Globus pallidus (tissue), 1 donor: Measurements from ENCODE around the gene ERFE.
"Not testable (repeated sequence)": the region's sequence is repeated elsewhere in the genome, so short reads cannot be mapped to it uniquely, and the experiment has no call there.

ENCODE experiments used
- DNase-seq: peaks from one replicate; pipeline ENCODE4 v3.0.0-alpha.2; 2015; ENCODE audit warnings: low spot score

ERFE gene

GRCh38 chr2:238158509-238159070 is at the start of gene ERFE:
Gene ERFE (plus strand): TSS chr2:238158970. CDS start chr2:238159008, 38 bp downstream.
- no peak for DNase-seq

GRCh38 chr2:238113611-238114010 is 45.2 kb upstream of the ERFE start:
- no peak for DNase-seq

- no peak for DNase-seq
Observed at GRCh38 chr2:238114331-238114841, 44.4 kb upstream of the ERFE start.

DNA sequence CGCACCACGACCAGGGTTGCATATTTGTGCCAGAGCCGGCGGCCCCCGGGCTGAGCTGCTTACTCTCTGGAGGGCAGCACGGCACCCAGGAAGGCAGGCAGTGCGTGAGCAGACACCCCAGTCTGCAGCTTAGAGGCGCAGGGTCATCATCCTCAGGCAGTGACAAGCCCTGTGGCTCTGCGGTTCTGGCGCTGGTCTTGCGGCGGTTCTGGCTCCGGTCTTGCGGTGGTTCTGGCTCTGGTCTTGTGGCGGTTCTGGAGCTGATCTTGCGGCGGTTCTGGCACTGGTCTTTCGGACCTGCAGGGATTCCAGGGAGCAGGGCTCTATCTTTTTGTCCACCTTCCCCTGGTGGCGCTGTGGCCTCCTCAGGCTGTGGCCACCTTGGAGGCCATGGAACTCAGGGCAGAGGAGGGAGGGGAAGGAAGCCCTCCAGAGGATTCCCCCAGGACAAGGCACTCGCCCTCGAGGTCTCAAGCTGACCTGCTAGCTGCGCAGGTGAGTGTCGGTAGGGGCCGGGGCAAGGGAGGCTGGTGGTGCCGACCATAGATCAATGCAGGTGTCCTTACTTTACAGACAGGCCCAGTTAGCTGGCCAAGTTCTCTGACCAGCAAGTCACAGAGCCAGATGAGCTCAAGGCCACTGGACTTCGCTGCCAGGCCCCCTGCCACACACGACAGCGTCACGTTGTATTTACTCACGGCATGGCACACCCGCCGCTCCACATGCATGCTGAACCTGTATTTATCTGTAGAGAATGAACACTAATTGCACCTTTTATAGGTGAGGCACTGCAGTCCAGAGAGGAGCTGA is 43.7 kb upstream of the ERFE start:
- no peak for DNase-seq

GRCh38 chr2:238115709-238116108 is 43.1 kb upstream of the ERFE start:
- not testable (repeated sequence) for DNase-seq

DNA sequence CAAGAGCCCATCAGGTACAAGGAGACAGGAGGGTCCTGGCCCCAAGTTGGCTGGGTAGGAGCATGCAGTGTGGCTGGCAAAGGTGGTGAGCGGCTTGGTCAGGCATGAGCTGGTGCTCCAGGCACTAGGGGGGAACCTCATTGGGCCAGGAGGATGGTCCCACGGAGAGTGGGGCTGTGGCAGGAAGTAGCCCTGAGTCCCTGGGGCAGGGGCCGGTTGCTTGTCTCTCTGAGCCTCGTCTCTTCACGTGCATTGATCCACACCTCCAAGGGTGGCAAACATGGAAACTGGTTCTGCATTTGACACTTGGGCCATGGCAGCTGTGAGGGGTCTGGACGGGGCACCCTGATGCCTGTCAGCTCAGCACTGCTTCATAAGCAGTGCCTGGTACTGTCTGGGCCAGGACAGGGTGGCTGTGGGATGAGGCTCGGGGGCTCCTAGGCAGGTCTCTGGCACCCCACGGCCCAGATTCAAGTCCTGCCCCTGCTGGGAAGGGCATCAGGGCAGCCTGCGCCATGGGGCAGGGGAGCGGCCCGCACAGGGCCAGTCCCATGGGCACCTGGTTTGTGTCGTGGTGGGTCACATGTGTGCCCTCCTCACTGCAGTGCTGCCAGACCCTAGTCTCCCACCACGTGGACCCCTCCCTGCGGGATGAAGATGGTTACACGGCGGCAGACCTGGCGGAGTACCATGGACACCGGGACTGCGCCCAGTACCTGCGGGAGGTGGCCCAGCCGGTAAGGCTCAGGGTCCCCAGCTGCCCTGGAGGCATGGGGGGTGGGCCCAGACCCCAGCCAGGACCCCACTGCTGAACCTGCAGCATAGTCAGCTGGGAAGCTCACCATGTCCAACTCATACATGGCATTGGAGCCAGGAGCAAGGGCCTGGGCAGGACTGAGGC is 42.2 kb upstream of the ERFE start:
- no peak for DNase-seq

DNA sequence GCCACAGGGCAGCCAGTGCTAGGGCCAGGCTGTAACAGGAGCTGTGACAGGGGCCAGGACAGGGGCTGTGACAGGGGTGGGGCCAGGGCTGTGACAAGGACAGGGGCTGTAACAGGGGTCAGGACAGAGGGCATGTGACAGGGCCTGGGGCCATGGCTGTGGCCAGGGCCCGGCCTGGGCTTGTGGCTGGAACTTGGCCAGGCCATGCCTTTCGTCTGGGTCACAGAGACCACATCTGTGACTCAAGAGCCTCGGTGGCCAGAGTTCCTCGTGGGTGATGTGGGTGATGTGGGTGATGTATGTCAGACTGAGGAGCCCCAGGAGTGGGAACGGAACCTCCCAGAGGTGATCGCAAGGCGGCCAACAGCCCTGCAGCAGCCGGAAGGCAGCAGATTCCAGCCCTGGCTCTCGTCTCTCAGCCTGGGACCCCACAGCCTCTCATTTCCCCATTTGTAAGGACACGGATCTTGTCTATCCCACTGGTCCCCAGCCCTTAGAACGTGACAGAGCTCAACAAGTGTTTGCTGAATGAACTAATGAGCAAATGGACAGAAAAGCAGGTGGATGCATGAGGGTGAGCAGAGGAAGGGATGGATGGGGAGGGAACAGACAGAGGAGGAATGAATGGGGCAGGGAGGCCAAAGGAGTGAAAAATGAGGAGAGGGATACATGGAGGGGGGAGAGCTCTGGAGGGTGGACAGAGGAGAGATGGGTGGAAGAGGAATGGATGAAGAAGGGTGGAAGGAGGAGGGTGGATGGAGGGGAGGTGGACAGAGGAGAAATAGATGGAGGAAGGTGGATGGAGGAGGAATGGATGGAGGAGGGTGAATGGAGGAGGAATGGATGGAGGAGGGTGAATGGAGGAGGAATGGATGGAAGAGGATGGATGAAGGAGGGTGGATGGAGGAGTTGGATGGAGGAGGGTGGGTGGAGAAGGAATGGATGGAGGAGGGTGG is 41.3 kb upstream of the ERFE start:
- no peak for DNase-seq

DNA sequence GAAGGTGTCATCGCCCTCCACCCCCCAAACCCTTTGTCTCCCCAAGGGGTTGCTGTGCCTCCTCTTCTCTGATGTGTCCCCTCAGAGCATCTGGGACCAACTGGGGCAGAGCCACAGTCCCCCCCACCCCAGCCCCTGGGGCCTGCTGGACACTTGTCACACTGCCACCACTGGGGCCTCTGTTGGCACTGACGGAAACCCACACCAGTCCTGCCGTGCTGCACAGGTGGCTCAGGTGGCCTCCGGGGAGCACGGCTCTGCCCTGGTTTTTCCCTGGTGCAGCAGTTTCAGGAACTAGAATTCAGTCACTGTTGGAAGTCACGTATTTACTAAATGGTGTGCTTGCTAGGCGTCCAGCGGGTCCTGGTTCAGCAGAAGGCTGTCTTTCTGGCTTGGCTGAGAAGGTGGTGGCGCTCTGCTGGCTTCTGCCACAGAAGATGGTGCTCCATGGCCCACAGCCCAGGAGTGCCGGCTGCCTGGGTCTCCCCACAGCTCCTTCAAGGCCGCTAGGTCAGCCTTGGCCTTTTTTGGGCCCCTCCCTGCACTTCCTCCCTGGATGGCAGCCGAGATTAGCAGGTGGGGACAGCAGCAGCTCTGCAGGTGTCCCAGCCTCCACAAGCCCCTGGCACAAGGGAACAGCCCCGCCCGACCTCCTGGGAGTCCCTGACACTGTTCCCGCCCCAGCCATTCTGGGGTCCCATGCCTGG is 38.9 kb upstream of the ERFE start:
- DNase-seq: no peak

DNA sequence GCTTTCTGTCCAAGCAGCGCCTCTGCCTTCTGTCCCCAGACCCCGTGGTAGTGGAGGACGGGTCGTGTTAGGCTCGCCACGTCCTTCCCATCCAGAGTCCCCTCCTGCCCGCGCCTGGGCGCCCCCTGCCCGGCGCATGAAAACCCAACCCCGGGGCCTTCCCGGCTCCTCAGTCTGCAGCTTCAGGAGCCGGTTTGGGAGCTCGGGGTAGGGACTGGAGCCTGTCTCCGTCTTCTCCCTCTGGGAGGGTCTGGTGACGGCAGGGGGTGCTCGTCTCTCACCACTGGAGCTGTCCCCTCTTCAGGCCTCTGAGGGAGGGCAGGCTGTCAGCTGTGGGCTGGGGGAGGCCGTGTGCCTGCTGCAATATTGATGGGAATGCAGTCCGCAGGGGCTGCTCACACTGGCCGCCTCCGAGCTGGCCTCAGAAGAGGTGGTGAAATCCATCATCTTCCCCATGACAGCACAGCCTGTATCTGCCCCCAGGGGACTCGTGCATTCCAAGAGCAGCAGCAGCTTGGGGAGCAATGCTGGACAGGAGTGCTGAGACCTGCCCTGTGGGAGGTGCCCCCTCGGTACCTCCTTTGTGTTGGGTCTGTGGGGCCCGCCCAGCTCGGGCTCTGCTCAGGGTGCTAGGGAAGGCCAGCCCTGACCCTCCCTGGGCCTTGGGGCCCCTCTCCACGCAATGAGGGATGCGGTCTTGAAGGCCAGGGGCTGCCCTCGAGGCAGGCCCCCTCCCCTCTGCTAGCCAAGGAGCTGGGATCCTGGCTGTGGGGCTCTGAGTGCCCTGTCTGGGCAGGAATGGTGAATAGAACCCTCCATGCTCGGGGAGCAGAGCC is 38.1 kb upstream of the ERFE start:
- no peak for DNase-seq

DNA sequence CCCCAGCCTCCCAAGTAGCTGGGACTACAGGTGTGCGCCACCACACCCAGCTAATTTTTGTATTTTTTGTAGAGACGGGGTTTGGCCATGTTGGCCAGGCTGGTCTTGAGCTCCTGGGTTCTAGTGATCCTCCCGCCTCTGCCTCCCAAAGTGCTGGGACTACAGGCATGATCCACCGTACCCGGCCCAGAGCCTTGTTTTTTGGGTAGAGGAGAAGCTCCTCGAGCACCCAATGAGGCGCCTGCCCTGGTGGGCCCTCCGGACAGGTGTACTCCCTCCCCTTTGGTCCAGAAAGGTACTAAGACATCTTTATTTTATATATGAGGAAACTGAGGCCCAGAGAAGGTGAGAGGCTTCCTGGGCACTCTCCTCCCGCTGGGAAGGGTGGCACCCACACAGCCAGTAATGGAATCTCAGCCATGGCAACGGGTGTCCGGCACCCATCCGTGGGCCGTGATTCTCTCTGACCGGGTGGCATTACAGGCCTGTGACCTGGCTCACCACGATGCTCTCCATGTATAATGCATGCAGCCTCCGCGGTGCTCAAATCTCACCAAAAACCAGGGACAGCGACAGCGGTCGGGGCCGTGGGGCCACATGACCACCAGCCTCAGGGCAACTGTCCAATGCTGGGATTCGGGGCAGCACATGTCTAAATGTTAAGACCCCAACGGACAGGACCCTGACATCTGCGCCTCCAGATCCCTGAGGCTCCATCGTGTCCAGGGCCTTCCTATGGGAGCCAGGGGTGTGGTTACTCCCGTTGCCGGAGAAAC is 37.1 kb upstream of the ERFE start:
- no peak for DNase-seq

DNA sequence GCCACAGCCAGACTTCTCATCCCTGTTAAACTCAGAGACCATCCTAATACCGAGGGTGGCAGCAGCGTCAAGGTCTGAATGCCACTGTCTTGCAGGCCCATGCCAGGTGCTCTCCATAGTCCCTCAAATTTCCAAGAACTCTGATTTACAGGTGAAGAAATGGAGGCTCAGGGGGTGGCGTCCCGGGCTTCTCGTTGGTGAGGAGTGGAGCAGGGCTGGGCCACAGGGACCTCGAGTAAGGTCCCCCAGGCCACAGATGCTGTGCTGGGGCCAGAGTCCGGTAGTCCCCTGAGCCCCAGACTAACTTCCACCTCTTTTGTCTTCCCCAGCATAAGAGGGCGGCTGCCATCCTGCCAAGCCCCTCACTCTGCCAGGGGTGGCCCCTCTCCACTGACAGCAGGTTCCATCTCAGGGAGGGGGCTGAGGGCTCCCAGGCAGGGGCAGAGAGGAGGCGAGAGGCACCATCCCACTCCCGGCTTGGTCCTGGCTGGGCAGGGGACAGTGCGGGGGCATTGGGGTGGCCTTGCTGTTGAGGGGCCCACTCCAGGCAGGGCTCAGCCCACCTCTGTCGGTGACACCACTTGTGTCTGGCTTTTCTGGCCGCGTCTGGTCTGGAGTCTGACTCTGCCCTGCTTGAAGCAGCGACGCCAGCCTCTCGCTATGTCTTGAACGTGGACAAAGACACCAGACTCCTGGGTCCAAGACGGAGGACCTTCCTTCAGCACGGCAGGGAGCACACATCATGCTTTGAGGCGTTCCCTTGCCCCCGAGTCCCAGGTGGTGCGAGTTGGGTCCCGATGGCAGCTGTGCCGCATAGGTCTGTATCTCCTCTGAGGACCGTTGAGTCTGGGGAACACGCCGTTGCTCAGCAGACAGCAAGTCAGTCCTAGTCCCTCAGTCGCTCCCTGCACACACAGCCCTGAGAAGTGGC is 36.2 kb upstream of the ERFE start:
- no peak for DNase-seq

DNA sequence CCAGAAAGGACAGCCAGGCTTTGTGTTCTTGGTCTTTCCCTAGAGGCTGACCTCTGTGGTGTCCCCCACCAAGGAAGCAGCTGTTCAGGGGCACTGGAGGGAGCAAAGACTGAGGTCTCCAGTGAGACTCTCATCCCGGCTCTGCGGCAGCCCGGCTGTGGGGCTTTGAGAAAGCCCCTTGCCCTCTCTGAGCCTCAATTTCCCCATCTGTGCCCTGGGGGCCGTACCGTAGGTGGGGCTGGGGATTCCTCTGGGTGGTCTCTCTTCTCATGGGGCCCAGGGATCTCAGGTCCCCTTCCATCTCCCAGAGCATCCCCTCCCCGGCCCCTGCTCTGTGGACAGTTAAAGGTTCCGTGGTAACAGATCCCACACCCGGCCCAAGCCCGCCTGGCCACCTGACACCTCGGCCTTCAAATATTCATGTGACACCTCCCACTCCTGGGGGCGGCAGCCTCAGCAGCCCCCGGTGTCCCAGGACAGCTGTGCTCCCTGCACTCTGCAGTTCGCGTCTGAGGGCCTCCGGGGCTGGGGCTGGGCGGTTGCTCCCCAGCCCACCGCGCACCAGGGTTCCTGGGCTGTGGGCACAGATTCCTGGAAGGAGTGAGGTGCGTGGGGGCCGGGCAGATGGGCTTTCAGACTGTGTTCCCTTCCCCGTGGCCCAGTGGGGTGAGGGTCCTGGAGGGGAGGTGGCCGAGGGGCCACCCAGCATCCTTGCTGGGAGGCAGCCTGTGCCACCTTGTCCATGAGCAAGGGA is 35.4 kb upstream of the ERFE start:
- no peak for DNase-seq

DNA sequence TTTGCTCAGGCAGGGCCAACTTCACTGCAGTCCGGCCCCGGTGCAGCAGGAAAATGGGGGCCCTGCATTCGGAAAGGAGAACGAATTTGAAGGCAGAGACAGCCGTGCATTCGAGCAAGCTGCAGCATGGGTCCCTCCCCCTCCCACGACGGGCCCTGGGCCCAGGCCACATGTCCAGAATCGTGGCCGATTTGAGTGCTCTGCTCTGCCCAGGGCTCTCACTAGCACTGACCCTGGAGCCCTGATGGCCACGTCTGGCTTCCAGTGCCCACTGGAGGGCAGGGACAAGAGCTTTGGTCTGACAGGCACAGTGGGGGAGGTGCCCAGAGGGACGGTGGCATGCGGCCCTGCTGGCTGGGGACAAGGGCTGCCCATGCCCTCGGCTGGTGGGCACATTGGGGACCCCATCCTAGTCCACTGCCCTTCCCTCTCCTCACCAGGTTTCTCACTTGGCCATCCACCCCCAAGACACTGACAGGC is 34.7 kb upstream of the ERFE start:
- DNase-seq: no peak

- DNase-seq: no peak
Observed at GRCh38 chr2:238124488-238125126, 34.2 kb upstream of the ERFE start.

GRCh38 chr2:238125127-238125885 is 33.5 kb upstream of the ERFE start:
- no peak for DNase-seq

DNA sequence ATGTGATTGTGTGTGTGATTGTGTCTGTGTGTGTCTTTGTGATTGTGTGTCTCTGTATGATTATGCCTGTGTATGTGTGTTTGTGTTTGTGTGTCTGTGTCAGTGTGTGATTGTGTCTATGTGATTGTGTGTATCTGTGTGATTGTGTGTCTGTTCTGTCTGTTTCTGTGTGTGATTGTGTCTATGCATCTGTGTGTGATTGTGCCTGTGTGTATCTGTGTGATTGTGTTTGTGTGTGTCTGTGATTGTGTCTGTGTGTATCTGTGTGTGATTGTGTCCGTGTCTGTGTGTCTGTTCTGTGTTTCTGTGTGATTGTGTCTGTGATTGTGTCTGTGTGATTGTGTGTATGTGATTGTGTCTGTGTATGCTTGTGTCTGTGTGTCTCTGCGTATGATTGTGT is 32.4 kb upstream of the ERFE start:
- no peak for DNase-seq
